ENCODE data around the gene YLPM1. TPM values are rescaled to one million over a fixed set of nuclear protein-coding genes. Genes with fewer than 3 reads are reported as not detected.

YLPM1 gene
- total RNA-seq, 2 experiments from 2014 or later: 46.5 to 47.0 TPM

DNA sequence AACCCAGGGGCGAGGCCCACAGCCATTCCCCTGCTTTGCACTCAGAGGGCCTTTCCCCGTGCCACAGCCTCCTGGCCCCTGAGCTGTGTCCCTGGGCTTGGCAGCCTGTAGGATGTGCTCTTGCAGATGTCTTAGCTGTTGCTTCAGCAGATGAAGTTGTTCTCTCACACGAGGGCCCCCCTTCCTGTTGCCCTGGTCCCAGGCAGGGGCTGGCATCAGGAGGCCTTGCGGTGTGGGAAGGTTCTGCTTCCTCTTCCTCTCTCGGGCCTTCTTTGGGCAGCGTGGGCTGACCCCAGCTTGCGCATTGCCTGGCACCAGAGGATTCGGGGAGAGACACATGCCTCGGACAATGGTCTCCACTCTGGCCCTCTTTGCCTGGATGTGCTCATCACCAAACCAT is 100.2 kb downstream of the YLPM1 start:
- intact Hi-C loops (cut with micrococcal nuclease): no loop called here
- Mint-ChIP-seq H3K4me1 (ENCODE audit: low read depth) (peaks cover 18% of the 10 kb centered on the region), H3K4me3 (no peak overlapping the region), H3K9me3 (no peaks in the 10 kb centered on the region), H3K27me3 (ENCODE audit: low read depth) (no peaks in the 10 kb centered on the region), H3K27ac (no peak overlapping the region), H3K36me3 (ENCODE audit: low read depth) (no peaks in the 10 kb centered on the region)
- no peak for DNase-seq
- CTCF ChIA-PET: interaction anchor here (1.0 to 15.1 kb wide), 11 partner anchors 9 to 254 kb away, joined by 3 to 379 read pairs (median 40); partner anchors contain the start of gene PROX2

DNA sequence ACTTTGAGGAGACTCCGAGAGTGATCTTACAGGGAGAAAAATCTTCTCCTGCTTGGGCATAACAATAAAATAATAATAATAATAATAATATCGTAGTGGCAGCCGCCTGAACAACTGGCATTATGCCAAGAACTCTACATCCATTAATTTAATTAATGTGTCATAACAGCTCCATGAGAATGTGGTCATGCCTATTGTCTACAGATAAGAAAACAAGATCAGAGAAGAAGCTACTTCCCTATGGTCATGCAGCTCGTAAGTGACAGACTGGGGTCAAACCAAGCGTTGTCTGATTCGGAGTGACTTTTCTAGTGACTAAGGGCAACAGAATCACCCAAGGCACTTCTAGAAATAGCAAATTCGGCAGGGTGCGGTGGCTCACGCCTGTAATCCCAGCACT is 101.1 kb downstream of the YLPM1 start:
- H3K4me1 Mint-ChIP-seq (ENCODE audit: low read depth): peaks cover 18% of the 10 kb centered on the region
- intact Hi-C loops (cut with micrococcal nuclease): no loop called here
- DNase-seq: no peak
- CTCF ChIA-PET: interaction anchor here (0.8 to 15.1 kb wide), 7 partner anchors 12 to 225 kb away, joined by 3 to 379 read pairs (median 5); partner anchors contain the start of gene PROX2
- no peaks in the 10 kb centered on the region for H3K36me3 Mint-ChIP-seq (ENCODE audit: low read depth)
- no peak overlapping the region for H3K27ac Mint-ChIP-seq
- no peaks in the 10 kb centered on the region for H3K9me3 Mint-ChIP-seq
- H3K4me3 Mint-ChIP-seq: no peak overlapping the region
- no peaks in the 10 kb centered on the region for H3K27me3 Mint-ChIP-seq (ENCODE audit: low read depth)

DNA sequence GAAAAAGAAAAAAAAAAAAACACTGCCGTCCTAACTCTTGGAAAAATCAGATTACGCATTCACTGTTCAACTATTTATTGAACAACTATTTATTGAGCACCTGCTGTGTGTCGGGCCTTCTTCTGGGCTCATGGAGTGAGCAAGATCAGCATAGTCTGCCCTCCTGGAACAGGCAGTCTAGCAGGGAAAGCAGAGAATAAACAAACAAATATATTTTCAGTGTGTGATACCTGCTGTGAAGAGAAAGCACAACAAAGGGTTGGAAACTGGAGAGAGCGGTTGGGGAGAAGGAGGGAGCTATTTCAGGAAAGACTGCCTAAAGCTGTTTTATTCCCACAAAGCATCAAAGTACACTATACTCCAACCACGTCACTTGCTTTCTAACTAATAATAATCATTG is 102.0 kb downstream of the YLPM1 start:
- intact Hi-C loops (cut with micrococcal nuclease): no loop called here
- CTCF ChIA-PET: interaction anchor here (0.7 to 15.1 kb wide), 5 partner anchors 11 to 73 kb away, joined by 3 to 379 read pairs (median 5); no protein-coding TSS in a partner anchor
- DNase-seq: no peak

DNA sequence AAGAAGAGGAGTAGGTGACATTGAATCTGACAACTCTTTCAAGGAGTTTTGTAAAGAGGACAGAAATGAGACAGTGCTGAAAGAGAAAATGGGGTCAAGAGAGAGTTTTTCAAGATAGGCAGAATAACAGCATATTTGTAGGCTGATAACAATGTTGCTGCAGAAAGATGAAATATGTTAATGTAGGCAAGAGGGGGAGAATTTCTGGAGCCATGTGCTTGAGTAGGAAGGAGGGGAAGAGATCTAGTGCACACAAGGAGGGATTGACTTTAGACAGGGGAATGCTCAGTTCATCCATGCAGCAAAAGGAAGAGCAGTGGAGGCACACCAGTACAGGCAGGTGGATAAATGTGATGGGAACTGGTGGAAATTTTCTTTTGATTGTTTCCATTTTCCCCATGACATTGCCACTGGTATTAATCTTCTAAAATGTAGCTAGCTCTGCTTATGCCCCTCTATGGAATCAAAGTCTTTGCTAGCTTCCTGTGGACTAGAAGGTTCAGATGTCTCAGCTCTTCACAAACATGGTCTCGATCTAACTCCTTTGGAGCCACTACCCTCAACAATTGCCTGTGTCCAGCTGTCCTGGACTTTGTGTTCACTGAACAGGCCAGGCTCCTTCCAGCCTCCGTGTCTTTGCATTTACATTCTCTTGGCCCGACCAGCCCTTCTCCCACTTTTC is 103.7 kb downstream of the YLPM1 start:
- intact Hi-C loops (cut with micrococcal nuclease): no loop called here
- DNase-seq: no peak
- Mint-ChIP-seq H3K4me1 (ENCODE audit: low read depth) (peaks cover 16% of the 10 kb centered on the region), H3K9me3 (no peaks in the 10 kb centered on the region), H3K36me3 (ENCODE audit: low read depth) (no peaks in the 10 kb centered on the region), H3K27ac (no peak overlapping the region), H3K27me3 (ENCODE audit: low read depth) (no peaks in the 10 kb centered on the region), H3K4me3 (no peak overlapping the region)
- CTCF ChIA-PET: interaction anchor here (0.6 to 2.9 kb wide), 6 partner anchors 9 to 221 kb away, joined by 3 to 18 read pairs (median 6); partner anchors contain the start of gene PROX2

More for the DNA sequence above, 102.0 kb downstream of the YLPM1 start:
- Mint-ChIP-seq H3K9me3 (no peaks in the 10 kb centered on the region), H3K4me1 (ENCODE audit: low read depth) (peaks cover 18% of the 10 kb centered on the region), H3K27ac (no peak overlapping the region), H3K36me3 (ENCODE audit: low read depth) (no peaks in the 10 kb centered on the region), H3K27me3 (ENCODE audit: low read depth) (no peaks in the 10 kb centered on the region), H3K4me3 (no peak overlapping the region)

DNA sequence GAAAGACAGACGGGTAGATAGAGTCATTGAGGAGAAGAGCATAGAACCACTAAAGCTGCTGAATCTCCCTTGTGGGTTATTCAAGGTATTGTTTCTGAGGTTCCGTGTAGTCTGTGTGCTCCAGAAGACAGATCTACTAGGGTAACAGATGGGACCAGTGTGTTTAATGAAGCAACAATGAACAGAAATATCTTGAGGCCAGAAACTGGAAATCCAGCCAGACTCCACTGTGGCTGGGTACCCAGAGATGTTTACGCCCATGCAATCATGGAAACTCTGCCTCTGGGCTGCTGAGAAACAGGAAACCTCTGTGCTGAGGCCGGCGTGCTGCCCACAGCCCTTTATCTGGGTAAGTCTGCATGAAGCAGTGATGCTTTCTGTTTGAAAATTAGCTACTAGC is 104.6 kb downstream of the YLPM1 start:
- intact Hi-C loops (cut with micrococcal nuclease): no loop called here

DNA sequence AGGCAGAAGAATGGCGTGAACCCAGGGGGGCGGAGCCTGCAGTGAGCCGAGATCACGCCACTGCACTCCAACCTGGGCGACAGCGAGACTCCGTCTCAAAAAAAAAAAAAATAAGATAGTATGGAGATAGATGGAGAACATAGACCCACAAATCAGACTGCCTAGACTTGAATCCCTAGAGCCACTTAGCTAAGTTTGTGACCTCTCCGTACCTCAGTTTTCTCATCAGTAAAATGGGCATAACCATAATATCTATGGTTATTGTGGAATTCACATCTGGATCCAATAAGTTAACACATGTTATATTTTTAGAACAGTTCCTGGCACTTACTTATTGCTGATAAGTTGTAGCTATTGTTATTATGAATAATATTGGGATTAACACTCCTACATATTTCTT is 105.6 kb downstream of the YLPM1 start:
- CTCF ChIA-PET: interaction anchor here (0.9 to 2.9 kb wide), 6 partner anchors 7 to 1064 kb away, joined by 3 to 18 read pairs (median 6); partner anchors contain the start of gene PROX2
- peaks cover 16% of the 10 kb centered on the region for H3K4me1 Mint-ChIP-seq (ENCODE audit: low read depth)
- no peak for DNase-seq
- intact Hi-C loops (cut with micrococcal nuclease): no loop called here
- H3K27me3 Mint-ChIP-seq (ENCODE audit: low read depth): no peaks in the 10 kb centered on the region
- H3K9me3 Mint-ChIP-seq: no peaks in the 10 kb centered on the region
- H3K36me3 Mint-ChIP-seq (ENCODE audit: low read depth): no peaks in the 10 kb centered on the region
- no peak overlapping the region for H3K4me3 Mint-ChIP-seq
- no peak overlapping the region for H3K27ac Mint-ChIP-seq

More for the DNA sequence above, 104.6 kb downstream of the YLPM1 start:
- Mint-ChIP-seq H3K36me3 (ENCODE audit: low read depth) (no peaks in the 10 kb centered on the region), H3K27ac (no peak overlapping the region), H3K4me1 (ENCODE audit: low read depth) (peaks cover 16% of the 10 kb centered on the region), H3K27me3 (ENCODE audit: low read depth) (no peaks in the 10 kb centered on the region), H3K4me3 (peak overlapping the region; percentile 7), H3K9me3 (no peaks in the 10 kb centered on the region)
- CTCF ChIA-PET: interaction anchor here (0.6 to 2.9 kb wide), 8 partner anchors 8 to 221 kb away, joined by 3 to 18 read pairs (median 6); partner anchors contain the start of gene PROX2
- peak; percentile 64 for DNase-seq

DNA sequence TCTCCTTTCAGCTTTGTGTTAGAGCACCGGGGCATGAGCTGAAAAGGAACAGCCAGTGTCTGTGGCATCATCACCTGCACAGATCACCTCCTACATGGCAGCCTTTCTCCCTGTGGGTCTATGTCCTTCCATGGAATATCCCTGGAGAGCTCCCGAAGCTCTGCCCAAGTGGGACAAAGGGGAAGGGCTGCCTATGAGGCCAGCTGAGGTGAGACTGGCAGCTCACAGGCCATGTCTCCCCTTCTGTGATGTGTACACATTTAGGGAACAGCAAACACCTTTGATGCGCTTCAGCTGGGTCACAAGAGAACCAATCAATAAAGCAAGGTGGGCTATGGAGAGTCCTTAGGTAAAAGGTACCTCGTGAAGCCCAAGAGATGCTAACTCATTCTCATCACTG is 108.7 kb downstream of the YLPM1 start:
- CTCF ChIA-PET: interaction anchor here (1.2 to 6.0 kb wide), 5 partner anchors 9 to 217 kb away, joined by 3 to 81 read pairs (median 16); partner anchors contain the start of gene DLST
- H3K4me1 Mint-ChIP-seq (ENCODE audit: low read depth): peaks cover 27% of the 10 kb centered on the region
- H3K36me3 Mint-ChIP-seq (ENCODE audit: low read depth): no peaks in the 10 kb centered on the region
- DNase-seq: no peak
- no peaks in the 10 kb centered on the region for H3K27me3 Mint-ChIP-seq (ENCODE audit: low read depth)
- no peak overlapping the region for H3K4me3 Mint-ChIP-seq
- intact Hi-C loops (cut with micrococcal nuclease): no loop called here
- no peaks in the 10 kb centered on the region for H3K9me3 Mint-ChIP-seq
- no peak overlapping the region for H3K27ac Mint-ChIP-seq

DNA sequence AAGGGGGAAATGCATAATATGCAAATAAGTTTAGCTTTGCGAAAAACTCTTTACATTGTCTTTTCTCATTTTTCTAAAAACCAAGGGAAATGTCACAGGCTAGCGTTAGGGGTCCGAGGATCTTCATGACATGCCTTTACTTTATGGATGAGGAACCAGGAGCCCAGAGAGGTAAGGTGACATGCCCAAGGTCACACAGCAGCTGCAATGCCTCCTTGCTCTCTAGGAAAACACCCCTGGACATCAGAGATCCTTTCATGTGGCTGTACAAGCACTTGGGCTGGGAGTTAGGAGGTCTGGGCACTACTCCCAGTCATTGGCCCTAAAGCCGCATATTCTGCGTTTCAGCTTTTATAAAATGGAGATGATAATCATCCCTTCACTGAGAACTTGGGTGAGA is 112.1 kb downstream of the YLPM1 start:
- no peaks in the 10 kb centered on the region for H3K27me3 Mint-ChIP-seq (ENCODE audit: low read depth)
- no peak overlapping the region for H3K4me3 Mint-ChIP-seq
- CTCF ChIA-PET: interaction anchor here (1.3 to 6.0 kb wide), 4 partner anchors 11 to 266 kb away, joined by 3 to 81 read pairs (median 8); no protein-coding TSS in a partner anchor
- peaks cover 30% of the 10 kb centered on the region for H3K4me1 Mint-ChIP-seq (ENCODE audit: low read depth)
- intact Hi-C loops (cut with micrococcal nuclease): no loop called here
- H3K36me3 Mint-ChIP-seq (ENCODE audit: low read depth): no peaks in the 10 kb centered on the region
- no peak for DNase-seq
- no peak overlapping the region for H3K27ac Mint-ChIP-seq
- H3K9me3 Mint-ChIP-seq: no peaks in the 10 kb centered on the region

DNA sequence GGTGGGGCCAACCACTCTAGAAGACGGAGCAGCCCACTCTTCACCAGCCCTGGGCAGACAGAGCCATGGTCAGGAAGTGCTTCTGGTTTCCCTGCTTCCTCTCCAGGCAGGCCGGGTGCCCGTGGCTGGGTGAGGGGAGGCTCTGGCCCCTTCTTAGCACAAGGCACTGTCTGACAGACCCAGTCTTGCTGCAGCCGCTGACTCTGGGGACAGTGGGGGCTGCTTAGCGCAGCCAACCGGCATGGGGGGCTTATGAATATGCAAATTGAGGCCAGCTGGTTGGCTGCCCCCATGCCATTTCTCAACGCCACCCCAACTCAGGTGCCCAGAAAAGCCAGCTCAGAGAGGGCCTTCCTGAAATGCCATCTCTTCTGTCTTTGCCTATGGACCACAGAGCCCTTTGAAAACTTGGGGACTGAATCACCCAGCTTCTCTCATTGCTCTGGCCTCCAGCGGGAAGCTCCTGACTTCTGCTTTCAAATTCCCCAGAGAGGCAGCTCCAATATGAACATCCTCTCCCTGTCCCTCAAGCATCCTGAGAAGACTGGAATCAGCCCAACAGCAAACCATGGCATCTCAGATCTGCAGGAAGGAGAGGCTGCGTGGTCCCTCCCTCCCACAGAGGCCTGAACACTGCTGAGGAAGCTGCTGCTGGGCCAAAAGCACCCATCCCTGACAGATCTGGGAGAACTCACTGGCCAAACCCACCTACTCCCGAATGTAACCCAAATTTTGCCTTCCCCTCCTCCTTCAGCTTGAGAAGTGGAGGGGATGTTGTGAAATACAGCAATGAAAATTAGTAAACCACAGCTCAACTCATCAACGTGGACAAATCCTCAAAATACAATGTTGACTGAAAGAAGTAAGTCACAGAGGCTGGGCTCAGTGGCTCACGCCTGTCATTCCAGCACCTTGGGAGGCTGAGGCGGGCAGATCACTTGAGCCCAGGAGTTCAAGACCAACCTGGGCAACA is 113.1 kb downstream of the YLPM1 start, which contains the start of gene PROX2:
TSS of gene PROX2 (minus strand) at position 205 of the 973 bp plus-strand sequence. CDS start 12,311 bp downstream, outside the sequence.
- Mint-ChIP-seq H3K4me1 (ENCODE audit: low read depth) (peaks cover 38% of the 10 kb centered on the region), H3K27me3 (ENCODE audit: low read depth) (no peaks in the 10 kb centered on the region), H3K36me3 (ENCODE audit: low read depth) (no peaks in the 10 kb centered on the region), H3K9me3 (no peaks in the 10 kb centered on the region), H3K4me3 (peak within 1 kb of the TSS; percentile 40), H3K27ac (no peak within 1 kb of the TSS)
- CTCF ChIA-PET: interaction anchor here (0.6 to 6.0 kb wide), 9 partner anchors 8 to 267 kb away, joined by 3 to 73 read pairs (median 4); no protein-coding TSS in a partner anchor
- DNase-seq: peak; percentile 30
- intact Hi-C loops (cut with micrococcal nuclease): no loop called here

DNA sequence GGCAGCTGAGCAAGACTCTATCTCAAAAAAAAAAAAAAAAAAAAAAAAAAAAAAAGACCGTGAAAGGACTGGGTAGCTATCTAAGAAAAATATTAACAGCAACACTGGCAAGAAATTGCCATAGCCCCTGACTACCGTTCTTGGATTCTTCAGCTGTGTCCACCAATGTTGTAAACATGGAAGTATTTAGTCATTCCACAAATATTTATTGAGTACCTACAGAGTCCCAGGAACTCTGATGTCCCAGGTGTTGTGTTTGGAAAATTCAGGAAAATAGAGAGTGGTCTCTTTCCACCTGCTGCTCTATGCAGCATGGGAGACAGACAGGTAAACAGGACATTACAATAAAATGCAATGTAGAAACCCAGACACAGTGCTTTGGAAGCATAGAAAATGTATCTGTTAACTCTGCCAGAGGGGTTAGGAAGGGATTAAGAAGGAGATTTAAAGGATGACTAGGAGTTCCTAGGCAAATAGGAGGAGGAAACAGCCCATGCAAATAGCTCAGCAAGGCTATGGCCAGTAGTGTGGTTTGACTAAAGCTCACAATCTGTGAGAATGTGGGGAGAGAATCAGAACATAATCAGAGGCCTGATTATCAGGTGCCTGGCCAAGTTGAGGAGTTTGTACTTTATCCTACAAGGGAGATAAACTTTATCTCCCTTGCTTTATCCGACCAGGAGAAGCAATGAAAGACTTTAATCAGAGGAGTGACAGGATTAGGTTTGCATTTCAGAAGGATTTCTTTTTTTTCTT is 116.5 kb downstream of the YLPM1 start:
- H3K4me1 Mint-ChIP-seq (ENCODE audit: low read depth): peaks cover 60% of the 10 kb centered on the region
- intact Hi-C loops (cut with micrococcal nuclease): loop anchor here (2.0 to 5.0 kb wide), 2 partner anchors 247 to 387 kb away; partner anchors contain the start of genes ISCA2, NEK9 and NPC2
- H3K27me3 Mint-ChIP-seq (ENCODE audit: low read depth): no peaks in the 10 kb centered on the region
- CTCF ChIA-PET: interaction anchor here (0.7 to 6.0 kb wide), 10 partner anchors 8 to 779 kb away, joined by 3 to 73 read pairs (median 4); no protein-coding TSS in a partner anchor
- H3K27ac Mint-ChIP-seq: peak overlapping the region; percentile 7
- H3K9me3 Mint-ChIP-seq: no peaks in the 10 kb centered on the region
- DNase-seq: no peak
- H3K4me3 Mint-ChIP-seq: no peak overlapping the region
- peaks cover 10% of the 10 kb centered on the region for H3K36me3 Mint-ChIP-seq (ENCODE audit: low read depth)

DNA sequence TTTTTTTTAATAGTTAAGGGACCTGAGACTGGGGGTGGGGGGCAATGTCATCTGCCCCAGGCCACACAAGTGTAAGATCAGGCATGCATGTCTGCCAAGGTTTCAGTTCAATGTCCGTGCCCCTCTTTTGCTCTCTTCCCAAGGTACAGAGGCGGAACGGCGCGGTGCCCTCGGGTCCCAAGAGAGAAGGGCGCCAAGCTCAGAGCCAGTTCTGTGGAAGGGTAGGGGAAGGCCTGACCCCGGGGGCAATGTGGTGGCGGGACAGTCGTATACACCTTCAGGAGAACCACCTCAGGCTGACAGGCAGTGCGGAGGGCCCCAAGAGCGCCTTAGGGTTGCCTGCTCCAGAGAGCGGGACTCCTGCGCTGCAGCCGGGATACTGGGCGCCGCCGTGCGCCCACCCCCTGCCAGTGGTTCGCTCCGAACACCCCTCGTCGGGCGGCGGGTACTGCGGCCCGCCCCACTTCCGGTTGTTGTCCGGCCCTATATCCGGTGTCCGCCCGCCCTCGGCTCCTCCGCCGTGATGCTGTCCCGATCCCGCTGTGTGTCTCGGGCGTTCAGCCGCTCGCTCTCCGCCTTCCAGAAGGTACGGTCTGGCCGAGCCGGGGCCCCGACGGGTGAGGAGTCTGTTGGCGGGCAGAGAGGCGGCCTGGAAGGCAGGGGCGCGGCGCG is 118.5 kb downstream of the YLPM1 start, which contains the start of gene DLST:
TSS of gene DLST (plus strand) at position 486 of the 672 bp plus-strand sequence. CDS start at position 524, 38 bp downstream.
- Mint-ChIP-seq H3K36me3 (ENCODE audit: low read depth) (peaks cover 13% of the 10 kb centered on the region), H3K27me3 (ENCODE audit: low read depth) (no peaks in the 10 kb centered on the region), H3K9me3 (no peaks in the 10 kb centered on the region), H3K4me1 (ENCODE audit: low read depth) (peaks cover 63% of the 10 kb centered on the region), H3K4me3 (peak within 1 kb of the TSS; percentile 91), H3K27ac (peak within 1 kb of the TSS; percentile 94)
- DNase-seq: peak; percentile 87
- CTCF ChIA-PET: interaction anchor here (0.8 to 6.3 kb wide), 8 partner anchors 10 to 250 kb away, joined by 3 to 73 read pairs (median 10); partner anchors contain the start of gene RPS6KL1
- intact Hi-C loops (cut with micrococcal nuclease): loop anchor here (1.0 to 5.0 kb wide), 5 partner anchors 24 to 389 kb away; partner anchors contain the start of genes EIF2B2, ISCA2, NEK9 and NPC2

All from activated naive CD4-positive, alpha-beta T cell treated with anti-CD3 and anti-CD28 coated beads for 36 hours (primary cell).